NCI-H446 (cell line): ENCODE measurements around the gene SETD7.

Experiments
- DNase-seq, 2 experiments: peaks; one replicate each; lab custom pipeline; 2025; lab: John Stamatoyannopoulos, UW

SETD7 gene

DNA sequence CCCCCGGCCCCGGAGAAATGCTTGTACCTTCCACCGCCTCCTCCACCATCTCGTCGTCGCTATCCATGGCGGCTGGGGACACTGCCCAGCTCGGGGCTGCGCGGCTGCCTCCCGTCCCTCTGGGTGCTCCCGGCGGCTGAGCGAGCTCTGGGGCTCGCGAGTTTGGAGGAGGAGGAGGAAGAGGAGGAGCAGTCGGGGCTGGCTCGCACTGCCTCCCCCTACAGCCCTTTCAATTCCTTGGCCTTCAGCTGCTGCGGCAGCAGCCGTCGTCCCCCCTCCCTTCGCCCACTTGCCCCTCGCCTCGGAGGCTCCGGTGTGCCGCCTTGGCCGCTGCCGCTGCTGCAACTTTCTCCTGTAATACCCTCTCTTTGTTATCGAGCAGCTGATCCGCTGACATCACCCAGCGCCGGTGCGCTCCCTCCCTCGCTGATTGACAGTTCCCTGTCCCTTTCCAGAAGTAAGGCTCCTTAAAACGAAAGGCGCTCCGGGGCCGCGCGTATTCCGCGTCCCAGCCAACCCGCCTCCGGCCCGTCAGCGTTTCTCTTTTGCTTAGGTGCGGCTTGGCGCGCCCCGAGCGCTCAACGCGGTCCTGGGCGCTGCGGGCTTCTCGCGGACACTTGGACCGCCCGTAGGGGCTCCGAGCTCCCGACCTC lies at the start of gene SETD7:
SETD7 (minus strand) TSS at position 149 of the 653 bp plus-strand sequence; CDS start at position 67, 82 bp downstream.
- DNase-seq = peak; percentile 41 to 77

DNA sequence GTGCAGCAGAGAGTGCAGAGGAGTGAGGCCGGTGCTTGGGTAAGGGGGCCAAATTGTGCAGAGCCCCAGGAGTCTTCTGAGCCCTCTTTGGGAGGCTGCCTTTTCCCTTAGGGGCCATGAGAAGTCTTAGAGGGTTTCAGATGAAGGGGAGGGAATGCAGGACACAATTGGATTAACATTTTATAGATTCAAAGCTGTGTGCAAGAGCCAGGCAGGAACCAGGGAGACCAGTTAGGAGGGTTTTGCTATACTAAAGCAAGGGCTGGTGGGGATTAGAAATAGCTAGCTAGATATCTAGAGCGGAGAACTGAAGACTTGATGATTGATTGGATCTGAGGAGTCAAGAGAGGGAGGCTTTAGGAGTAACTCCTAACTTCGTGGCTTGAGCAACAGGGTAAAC lies 49.5 kb upstream of the SETD7 start:
- DNase-seq = no peak

DNA sequence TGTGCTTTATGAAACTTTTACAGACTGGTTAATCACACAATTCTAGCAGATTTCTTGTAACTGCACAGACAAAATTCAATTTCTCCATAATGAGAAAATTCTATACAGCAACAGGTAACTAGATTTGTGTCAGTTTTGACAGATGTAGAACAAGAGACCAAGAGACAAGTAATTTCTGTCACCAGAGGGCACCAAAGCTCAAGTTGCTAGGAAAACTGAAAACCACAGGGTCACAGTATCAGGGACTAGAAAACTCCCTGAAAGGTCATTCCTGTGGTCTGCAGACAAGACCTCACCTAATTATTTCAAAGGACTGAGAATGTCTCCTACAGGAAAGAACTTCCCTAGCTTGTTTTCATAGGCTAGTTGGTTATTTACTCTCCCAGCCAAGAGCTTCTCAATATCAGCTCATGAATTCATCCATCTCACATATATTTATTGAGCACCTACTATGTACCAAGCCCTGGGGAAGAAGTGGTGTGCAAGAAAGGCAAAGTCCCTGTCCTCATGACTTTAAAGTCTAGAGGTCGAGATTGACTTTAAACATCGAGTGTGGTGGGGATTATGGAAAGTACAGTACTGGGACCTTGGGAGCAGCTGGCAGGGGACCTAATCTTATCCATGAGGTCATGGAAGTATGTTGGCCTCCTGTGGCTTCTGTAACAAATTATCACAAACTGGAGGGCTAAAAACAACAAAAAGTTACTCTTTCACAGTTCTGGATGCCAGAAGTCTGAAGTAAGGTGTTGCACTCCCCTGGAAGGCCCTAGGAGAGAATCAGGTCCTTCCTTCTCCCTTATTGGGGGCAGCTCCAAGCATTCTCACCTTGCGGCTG lies 47.8 kb upstream of the SETD7 start:
- DNase-seq = peak in 1 of 2 experiments; percentile 67

DNA sequence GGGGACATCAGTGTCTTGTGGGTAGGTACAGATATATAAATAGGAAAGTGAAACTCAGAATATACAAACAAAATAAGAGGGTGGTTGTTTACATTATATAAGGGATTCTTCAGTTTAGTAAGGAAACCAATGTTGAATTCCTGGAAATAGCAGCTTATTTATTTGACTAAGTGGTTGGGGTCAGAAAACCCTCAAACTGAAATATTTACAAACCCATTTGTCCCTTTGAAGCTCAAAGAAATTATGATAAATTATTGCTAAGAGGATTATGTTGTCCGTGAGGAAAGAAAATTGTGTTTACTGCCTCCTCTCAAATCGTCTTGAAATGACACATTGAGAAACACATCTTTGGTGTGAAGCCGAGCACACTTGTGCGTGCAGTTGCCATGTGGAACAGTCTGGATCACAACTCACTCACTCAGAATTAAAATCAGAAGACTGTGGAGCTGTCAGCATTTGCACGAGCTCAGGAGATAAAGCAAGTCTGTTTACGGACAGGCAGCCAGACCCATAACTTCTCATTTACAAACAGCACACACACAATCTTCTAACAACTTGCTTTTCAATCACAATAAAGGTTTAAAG lies 46.8 kb upstream of the SETD7 start:
- no peak for DNase-seq

DNA sequence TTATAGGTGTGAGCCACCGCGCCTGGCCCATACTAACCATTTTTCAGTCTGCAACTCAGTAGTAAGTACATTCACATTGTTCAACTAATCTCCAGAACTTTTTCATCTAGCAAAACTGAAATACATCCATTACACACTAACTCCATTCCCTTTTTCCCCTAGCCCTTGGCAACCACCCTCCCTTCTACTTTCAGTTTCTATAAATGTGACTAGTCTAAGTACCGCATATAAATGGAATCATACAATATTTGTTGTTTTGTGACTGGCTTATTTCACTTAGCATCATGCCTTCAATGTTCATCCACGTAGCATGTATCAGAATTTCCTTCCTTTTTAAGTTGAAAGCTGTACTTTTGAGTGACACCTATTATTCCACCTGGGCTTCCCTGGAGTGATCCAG lies 44.6 kb upstream of the SETD7 start:
- DNase-seq = no peak

DNA sequence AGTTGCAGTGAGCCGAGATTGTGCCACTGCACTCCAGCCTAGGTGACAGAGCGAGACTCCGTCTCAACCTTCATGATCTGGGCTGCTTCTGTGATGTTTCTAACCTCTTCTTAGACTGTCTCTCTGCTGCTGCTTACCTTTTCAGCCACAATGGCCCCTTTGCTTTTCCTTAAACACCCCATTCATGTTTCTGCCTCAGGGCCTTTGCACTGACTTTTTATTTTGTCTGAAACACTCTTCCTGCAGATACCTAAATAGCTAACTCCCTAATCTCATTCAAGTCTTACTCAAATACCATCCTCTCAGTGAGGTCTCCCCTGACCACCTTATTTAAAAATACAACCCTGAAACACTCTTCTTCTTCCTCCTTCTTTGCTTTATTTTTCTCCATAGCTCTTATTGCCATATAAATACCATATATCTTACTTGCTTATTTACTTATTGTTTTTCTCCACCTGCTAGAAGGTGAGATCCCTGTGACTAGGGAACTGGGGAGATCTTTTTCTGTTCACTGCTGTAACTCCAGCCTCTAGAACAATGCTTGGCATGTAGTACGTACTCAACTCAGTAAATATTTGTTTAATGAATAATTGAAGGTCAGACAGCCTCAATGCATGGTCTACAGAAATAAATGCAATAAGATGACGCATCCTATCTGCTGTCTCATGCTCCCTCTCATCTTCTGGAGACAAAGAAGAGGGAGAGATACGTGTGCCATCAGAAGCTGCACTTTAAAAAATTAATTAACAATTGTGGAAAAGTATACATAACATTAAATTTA lies 43.8 kb upstream of the SETD7 start:
- no peak for DNase-seq

DNA sequence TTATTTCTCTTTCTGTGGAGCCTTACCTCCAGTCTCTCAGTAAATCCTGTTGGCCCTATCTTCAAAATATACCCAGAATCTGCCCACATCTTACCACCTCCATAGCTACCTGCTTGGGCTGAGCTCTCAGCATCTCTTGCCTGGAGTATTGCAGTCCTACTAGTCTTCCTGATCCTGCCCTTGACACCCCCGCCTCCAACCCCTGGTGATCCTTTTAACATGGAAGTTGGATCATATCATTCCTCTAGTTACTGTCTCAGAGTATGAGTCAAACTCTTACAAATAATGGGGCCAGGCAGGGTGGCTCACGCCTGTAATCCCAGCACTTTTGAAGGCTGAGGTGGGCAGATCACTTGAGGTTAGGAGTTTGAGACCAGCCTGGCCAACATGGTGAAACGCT lies 43.1 kb upstream of the SETD7 start:
- no peak for DNase-seq

DNA sequence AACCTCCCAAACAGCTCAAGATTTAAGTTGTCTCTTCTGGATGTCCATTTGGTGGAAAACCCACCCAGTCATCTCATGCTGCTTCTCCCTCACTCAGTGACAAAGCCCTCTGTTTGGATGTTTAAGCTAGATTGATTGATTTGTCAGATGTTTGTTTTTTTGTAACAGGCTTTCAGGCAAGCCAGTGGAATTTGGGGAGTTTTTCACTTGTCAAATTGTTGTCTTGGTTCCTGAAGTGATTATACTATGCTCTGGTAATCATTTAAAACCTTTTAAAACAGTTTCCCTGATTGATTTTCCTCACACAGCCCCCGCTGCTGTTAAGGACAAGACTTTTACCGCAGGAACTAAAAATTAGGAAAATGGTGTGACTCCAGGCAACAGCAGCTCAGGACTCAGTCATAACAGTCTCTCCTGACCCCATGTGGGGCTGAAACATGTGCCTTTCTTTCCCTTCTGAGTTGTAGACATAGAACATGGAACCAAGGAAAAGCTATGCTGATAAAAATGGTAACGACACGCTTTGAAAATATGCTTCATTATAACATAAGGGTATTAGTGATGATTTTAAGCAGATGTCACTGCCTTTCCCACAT lies 40.8 kb upstream of the SETD7 start:
- no peak for DNase-seq

DNA sequence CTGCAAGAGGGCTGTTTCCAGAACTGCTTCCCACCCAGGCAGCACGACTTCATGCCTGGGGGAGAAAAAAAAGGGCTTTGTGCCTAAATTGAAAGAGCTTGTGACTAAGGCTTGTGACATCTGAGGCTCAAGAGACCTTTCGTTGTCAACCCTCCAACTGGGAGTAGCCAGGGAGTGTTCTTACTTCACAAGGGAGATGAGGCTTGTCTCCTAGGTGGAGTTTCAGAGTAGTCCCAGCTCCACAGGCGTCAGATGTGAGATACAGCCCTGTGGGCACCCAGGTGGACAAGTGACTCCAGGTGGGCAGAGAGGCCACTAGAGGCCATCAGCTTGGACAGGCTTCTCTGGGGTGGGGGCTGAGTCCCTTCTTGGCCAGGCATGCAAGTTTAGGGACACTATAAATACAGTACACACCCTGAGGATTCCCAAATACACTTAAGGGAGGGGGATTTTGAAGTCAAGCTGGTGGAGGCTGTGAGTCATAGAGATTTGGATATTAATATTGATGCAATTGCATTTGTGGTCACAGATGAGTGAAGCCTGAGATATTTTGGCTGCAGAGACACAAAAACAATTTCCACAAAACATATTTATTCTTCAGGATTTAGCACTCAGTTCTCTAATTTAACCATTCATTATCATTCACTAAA lies 40.1 kb upstream of the SETD7 start:
- DNase-seq = no peak

DNA sequence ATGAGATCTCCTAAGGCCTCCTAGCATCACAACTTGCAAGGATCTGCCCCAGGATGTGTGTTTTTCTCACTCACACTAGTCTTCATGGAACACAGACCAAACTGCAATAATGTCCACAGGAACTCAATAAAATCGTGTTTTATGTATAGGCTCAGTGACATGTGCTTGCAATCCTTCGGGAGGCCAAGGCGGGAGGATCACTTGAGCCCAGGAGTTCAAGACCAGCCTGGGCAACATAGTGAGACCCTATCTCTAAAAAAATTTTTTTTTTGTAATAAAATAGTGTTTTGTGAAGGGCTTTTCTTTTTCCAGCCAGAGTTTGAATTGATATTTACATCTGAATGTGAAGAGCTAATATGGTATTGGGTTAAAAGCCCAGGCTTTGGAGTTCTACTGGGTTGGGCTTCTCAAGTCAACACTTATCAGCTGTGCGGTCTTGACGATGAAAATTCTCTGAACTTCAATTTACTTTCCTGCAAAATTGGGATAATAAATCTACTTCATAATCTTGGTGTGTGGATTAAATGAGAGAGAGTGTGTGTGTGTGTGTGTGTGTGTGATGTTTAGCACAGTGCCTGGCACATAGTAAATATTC lies 38.7 kb upstream of the SETD7 start:
- DNase-seq = no peak

DNA sequence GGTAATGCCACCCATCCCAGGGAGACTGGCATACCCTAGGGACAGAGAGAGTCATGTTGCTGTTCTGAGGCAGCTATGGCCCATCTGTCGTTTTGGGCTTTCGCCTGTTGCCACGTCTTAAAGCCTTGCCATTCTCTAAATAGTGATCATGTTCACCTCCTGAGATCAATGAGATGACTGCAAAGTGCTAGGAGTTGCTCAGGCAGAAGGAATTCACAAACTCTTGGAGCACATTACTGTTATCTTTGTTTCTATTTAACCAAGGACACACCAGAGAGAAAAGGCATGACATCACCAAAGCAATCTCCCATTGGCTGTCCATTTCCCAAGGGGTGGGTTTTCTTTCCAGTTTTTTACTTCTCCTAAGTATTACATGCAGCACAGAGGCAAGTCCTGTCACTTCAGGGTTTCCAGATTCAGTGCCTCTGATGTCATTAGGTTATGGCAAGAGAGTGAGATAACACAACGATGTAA lies 37.1 kb upstream of the SETD7 start:
- no peak for DNase-seq

DNA sequence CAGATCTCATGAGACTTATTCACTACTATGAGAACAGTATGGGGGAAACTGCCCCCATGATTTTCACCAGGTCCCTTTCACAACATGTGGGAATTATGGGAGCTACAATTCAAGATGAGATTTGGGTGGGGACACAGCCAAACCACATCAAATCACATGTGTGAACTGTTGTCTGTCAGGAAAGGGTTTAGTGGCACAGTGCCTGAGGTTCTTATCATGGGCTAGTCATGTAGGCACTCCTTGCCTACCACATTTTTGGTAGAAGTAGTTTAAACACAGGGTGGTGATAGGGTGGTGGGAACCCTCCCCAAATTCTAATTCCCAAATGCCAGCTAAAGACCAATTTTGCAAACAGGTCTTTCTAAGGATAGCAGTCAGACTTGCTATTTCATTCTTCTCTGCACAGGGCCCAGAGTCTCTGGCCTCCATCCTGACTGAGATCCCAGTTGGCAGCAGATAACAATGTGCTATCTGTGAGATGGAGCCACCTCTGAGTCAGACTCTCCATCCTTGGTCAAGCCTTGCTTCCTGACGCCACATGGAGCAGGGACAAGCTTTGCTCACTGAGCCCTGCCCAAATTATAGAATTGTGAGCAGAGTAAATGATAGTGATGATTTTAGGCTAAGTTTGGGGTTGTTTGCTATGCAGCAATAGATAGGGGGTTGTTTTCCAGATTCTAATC lies 33.5 kb upstream of the SETD7 start:
- DNase-seq = no peak

DNA sequence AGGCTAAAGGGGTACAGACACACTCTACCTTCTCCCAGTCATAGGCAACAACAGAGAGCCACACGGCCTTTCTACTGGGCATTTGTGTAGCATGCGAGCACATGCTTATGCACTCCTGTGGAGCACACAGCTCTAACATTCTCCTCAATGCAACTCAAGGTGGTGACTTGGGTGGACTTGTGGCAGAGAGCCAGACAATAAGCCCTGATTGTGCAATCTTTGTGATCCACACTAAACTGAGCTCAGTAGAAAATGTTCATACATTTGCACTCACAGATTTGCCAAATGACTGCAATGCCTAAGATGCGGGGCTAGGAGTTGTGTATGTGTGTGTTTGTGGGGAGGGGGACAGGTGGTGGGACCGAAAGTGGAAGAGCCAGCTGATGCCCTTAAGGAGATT lies 31.4 kb upstream of the SETD7 start:
- no peak for DNase-seq

DNA sequence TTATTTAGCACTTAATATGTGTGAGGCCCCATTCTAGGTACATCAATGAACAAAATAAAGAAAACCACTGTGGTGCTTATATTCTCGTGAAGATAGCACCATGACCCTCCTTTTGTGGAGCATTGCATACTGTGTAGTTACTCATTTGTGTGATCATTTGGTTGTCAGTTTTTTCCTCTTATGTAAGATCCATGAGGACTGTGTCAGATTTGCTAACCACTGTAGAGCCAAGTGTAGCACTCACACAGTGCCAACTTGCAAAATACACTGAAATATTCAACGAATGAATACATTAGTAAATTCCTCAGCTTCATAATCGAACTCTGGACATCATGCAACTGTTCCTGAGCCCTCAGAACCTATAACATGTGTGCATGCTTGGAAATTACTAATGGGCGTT lies 29.5 kb upstream of the SETD7 start:
- no peak for DNase-seq

DNA sequence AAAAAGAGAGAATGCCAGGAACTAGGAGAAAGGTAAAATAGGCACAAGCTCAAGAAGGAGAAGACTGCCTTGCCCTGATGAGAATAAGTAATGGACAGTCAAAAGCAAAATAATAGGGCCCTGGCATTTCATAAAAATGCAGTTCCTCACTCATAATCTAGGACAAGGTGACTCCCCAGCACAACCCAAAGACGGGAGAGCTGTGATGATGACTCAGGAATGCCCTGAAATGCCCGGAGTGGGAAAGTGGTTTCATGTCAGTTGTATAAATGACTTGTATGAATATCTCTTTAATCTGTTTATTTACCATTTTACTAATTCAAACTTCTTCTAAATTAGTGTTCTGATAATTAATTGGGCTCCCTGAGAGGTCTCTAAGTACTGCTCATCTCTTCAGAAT lies 28.8 kb upstream of the SETD7 start:
- no peak for DNase-seq

DNA sequence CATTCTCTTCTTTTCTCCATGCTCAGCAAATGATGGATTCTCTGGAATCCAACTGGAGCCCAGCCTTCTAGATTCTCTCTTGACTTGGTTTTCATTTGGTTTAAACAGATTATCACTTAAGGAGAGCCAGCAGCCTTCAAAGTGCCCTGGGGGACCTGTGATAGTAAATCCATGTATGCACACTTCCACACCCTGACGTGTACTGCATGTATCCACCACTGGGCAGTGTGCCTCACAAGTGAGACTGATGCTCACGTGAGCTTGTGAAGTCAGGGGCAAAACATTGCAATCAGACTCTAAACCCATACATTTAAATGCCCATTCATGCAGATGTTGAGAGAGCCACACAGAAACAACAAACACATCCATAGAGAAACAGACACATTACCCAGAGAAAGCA lies 28.0 kb upstream of the SETD7 start:
- DNase-seq = no peak

DNA sequence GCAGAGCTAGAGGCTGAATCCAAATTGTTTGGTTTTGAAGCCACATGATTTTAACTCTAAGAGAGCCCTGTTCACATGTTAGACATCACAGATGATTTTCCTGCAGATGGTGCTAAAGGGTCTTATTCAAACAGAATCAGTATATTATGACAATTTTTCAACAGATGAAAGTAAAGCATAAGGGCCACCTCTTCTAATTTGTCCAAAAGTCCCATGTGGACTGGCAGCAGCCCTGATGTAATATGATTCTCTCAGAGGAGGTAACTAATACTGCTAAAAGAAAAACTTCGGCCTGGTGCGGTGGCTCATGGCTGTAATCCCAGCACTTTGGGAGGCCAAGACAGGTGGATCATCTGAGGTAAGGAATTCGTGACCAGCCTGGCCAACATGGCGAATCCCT lies 26.0 kb upstream of the SETD7 start:
- DNase-seq = no peak

DNA sequence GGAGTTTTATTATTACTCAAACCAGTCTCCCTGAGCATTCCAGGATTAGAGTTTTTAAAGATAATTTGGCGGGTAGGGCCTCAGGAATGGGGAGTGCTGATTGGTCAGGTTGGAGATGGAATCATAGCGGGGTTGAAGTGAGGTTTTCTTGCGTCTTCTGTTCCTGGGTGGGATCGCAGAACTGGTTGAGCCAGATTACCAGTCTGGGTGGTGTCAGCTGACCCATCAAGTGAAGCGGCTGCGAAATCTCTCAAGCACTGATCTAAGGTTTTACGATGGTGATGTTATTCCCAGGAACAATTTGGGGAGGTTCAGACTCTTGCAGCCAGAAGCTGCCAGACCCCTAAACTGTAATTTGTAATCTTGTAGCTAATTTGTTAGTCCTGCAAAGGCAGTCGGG lies 25.1 kb upstream of the SETD7 start:
- no peak for DNase-seq

DNA sequence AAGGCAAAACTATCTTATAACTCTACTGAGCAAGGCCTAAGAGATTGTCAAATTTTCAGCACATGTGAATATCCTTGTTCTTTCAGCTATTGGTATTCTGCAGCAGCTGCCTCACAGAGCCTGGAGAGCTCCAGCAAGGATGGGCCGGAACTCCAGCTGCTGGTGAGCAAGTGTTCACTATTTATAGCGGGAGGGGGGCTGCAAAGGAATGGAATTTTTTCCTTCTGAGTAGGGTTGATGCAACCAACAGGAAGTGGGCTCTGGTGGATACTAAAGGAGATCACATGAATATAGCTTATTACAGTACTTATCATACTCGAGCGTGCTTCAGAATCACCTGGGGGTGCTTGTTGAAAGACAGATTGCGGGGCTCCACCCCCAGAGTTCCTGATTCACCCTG lies 20.2 kb upstream of the SETD7 start:
- no peak for DNase-seq

DNA sequence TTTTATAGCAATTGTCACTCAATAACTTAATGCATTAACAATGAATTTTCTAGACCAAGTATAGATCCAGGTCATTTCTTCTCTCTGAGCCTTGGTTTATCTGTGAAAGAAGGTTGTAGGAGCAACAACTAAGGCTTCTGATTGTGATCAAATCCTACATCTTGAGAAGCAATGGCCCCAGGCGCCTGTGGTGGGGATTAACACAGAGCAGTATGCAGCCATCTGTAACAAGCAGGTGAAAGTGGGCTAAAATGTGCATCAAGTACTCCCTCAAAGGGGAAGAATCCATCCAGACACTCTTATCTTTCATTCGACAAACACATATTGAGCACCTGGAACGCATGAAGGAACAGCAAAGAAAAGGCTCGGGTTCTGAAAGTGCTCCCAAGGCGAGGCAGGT lies 19.1 kb upstream of the SETD7 start:
- DNase-seq = no peak
